Activated CD8-positive, alpha-beta memory T cell treated with anti-CD3 and anti-CD28 coated beads for 1 hour (primary cell): ENCODE measurements around the gene IFIT3.

ENCODE experiments used
- DNase-seq, 2 donors: peaks; one replicate each; pipeline ENCODE4 v3.0.0-alpha.2; 2020; ENCODE audit warnings: low read depth in 1 of 2; ENCODE audit errors: extremely low read depth in 1 of 2

The IFIT3 gene

DNA sequence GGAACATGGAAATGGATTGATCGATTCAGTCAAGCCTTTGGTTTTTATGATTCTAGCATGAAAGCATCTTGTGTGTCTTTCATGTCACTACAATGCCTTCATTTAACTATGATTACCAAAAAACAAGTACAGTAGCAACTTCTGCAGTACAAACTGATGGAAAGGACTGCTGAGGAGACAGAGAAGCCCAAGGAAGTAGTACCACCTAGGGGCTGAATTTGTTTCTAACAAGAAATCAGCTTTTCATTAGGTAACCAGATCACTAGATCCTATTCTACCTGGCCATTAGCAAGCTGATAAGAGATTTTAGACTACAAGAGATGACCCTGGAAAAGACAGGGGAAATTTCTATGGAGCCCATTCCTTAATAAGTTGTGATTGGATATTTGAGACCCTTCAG is 61.5 kb downstream of the IFIT3 start:
- DNase-seq, result no peak
